H1 (cell line): ENCODE results near the gene KIR2DL3. TPM values are rescaled to one million over a fixed set of nuclear protein-coding genes. Genes with fewer than 3 reads are reported as not detected.
"Not testable (repeated sequence)": the region's sequence is repeated elsewhere in the genome, so short reads cannot be mapped to it uniquely, and the experiment has no call there.

Experiments used
- CTCF ChIA-PET: fragments of 300-600 bp; sonication (Branson Sonifier 250); formaldehyde crosslinking; loops from one replicate; lab custom pipeline; 2021; ENCODE audit not compliant: partially characterized antibody; lab: Charles Lee
- POLR2A ChIA-PET: fragments of 300-600 bp; sonication (Branson Sonifier 250); formaldehyde crosslinking; loops from one replicate; lab custom pipeline; 2021; ENCODE audit warnings: inconsistent platforms; ENCODE audit not compliant: partially characterized antibody; lab: Charles Lee
- DNase-seq, 2 experiments: peaks; one replicate each; pipeline versions ENCODE4 v3.0.0 to v3.0.0-alpha.2; 2010 to 2022; ENCODE audit warnings: low spot score in 2 of 2, low read depth in 1 of 2, mixed read lengths in 1 of 2
- FAIRE-seq: peaks from 2 replicates; lab custom pipeline; 2011; peaks lifted over from hg19 to GRCh38; lab: Jason Lieb, UNC
- H2AFZ ChIP-seq: 2 replicates; pipeline ENCODE4 v1.8.1; 2012; ENCODE audit warnings: low read length, inconsistent platforms
- H2AK5ac ChIP-seq: 2 replicates; pipeline ENCODE4 v1.6.1; 2013; ENCODE audit warnings: low read depth, low read length
- H2BK120ac ChIP-seq: replicated peaks from 2 replicates; pipeline ENCODE3; 2013; ENCODE audit warnings: low read depth, low read length, inconsistent platforms
- H2BK12ac ChIP-seq: 2 replicates; pipeline ENCODE4 v1.6.1; 2013; ENCODE audit warnings: low read depth, low read length
- H2BK15ac ChIP-seq: 2 replicates; pipeline ENCODE4 v1.6.1; 2013; ENCODE audit warnings: low read length
- H2BK20ac ChIP-seq: 2 replicates; pipeline ENCODE4 v1.6.1; 2013; ENCODE audit warnings: low read length
- H2BK5ac ChIP-seq: 2 replicates; pipeline ENCODE4 v1.6.1; 2013; ENCODE audit warnings: low read depth, low read length
- H3K14ac ChIP-seq: 2 replicates; pipeline ENCODE4 v1.6.1; 2013; ENCODE audit warnings: inconsistent platforms; ENCODE audit not compliant: insufficient read length
- H3K18ac ChIP-seq: 2 replicates; pipeline ENCODE4 v1.6.1; 2013; ENCODE audit warnings: low read length; ENCODE audit errors: extremely low read depth
- H3K23ac ChIP-seq: 2 replicates; pipeline ENCODE4 v1.6.1; 2013; ENCODE audit warnings: inconsistent platforms; ENCODE audit not compliant: insufficient read length
- H3K23me2 ChIP-seq: 2 replicates; pipeline ENCODE4 v1.6.1; 2013; ENCODE audit warnings: low read depth, low read length
- H3K27ac ChIP-seq: 2 replicates; pipeline ENCODE4 v1.6.1; 2011; ENCODE audit warnings: low read depth, low read length, inconsistent platforms
- H3K27me3 ChIP-seq, 4 experiments: replicated peaks in 1 of 4; 1 replicate in 1 of 4; 2 replicates in 3 of 4; pipeline versions ENCODE4 v1.6.1 to v1.8.1; 2011 to 2013; ENCODE audit warnings: low read length in 3 of 4, mild to moderate bottlenecking in 3 of 4, inconsistent platforms in 2 of 4, mixed read lengths in 2 of 4, moderate library complexity in 1 of 4; ENCODE audit not compliant: control insufficient read depth in 3 of 4, insufficient read depth in 3 of 4; ENCODE audit errors: extremely low read depth in 1 of 4
- H3K36me3 ChIP-seq, 4 experiments: 2 replicates each; pipeline versions ENCODE4 v1.6.1 to v1.8.1; 2011 to 2013; ENCODE audit warnings: mild to moderate bottlenecking in 4 of 4, low read length in 3 of 4, moderate library complexity in 2 of 4, control low read depth in 1 of 4, inconsistent platforms in 1 of 4; ENCODE audit not compliant: insufficient read depth in 4 of 4, control insufficient read depth in 2 of 4
- H3K4ac ChIP-seq: replicated peaks from 2 replicates; pipeline ENCODE3; 2013; ENCODE audit warnings: low read length, low read depth, mixed read lengths, inconsistent platforms; ENCODE audit not compliant: insufficient read length
- H3K4me1 ChIP-seq, 4 experiments: replicated peaks in 1 of 4; 1 replicate in 1 of 4; 2 replicates in 3 of 4; pipeline versions ENCODE4 v1.6.1 to v1.8.1; 2011 to 2013; ENCODE audit warnings: low read length in 3 of 4, inconsistent platforms in 2 of 4, mixed read lengths in 1 of 4; ENCODE audit not compliant: insufficient read depth in 4 of 4, control insufficient read depth in 3 of 4
- H3K4me2 ChIP-seq, 2 experiments: 2 replicates each; pipeline versions ENCODE4 v1.6.1 to v1.8.1; 2011 to 2013; ENCODE audit warnings: low read depth in 2 of 2, low read length in 2 of 2, control low read depth in 1 of 2, inconsistent platforms in 1 of 2, mild to moderate bottlenecking in 1 of 2; ENCODE audit not compliant: insufficient read depth in 1 of 2
- H3K4me3 ChIP-seq, 4 experiments: fragments of 200-600, 300-600 bp in 1 of 4; sonication (generic), shearing (Covaris generic), sonication (Bioruptor Twin) in 1 of 4; 2 replicates each; pipeline versions ENCODE4 v1.5.1 to v1.8.1; 2011 to 2016; ENCODE audit warnings: low read length in 4 of 4, low read depth in 3 of 4, control low read depth in 2 of 4, inconsistent platforms in 2 of 4, mild to moderate bottlenecking in 2 of 4, mixed read lengths in 1 of 4, moderate library complexity in 1 of 4; ENCODE audit not compliant: insufficient read depth in 2 of 4; ENCODE audit errors: extremely low read depth in 1 of 4
- H3K56ac ChIP-seq: replicated peaks from 2 replicates; pipeline ENCODE3; 2013; ENCODE audit warnings: low read depth, mild to moderate bottlenecking, mixed read lengths, low read length, inconsistent platforms; ENCODE audit not compliant: insufficient read length
- H3K79me1 ChIP-seq: 2 replicates; pipeline ENCODE4 v1.6.1; 2013; ENCODE audit warnings: low read depth, low read length, control low read depth
- H3K79me2 ChIP-seq, 2 experiments: 2 replicates each; pipeline versions ENCODE4 v1.6.1 to v1.8.1; 2012 to 2013; ENCODE audit warnings: low read length in 2 of 2, mild to moderate bottlenecking in 2 of 2, inconsistent platforms in 1 of 2; ENCODE audit not compliant: insufficient read depth in 2 of 2, control insufficient read depth in 1 of 2
- H3K9ac ChIP-seq, 4 experiments: replicated peaks in 1 of 4; 1 replicate in 1 of 4; 2 replicates in 3 of 4; pipeline versions ENCODE4 v1.6.1 to v1.8.1; 2011 to 2013; ENCODE audit warnings: low read depth in 3 of 4, low read length in 3 of 4, control low read depth in 2 of 4, mild to moderate bottlenecking in 2 of 4, moderate library complexity in 2 of 4, inconsistent platforms in 1 of 4; ENCODE audit errors: extremely low read depth in 1 of 4
- H3K9me3 ChIP-seq, 2 experiments: 2 replicates each; pipeline versions ENCODE4 v1.6.1 to v1.8.1; 2012 to 2013; ENCODE audit warnings: mild to moderate bottlenecking in 2 of 2, moderate library complexity in 2 of 2, control low read depth in 1 of 2, inconsistent platforms in 1 of 2, low read depth in 1 of 2, low read length in 1 of 2, mixed read lengths in 1 of 2; ENCODE audit not compliant: insufficient read depth in 2 of 2
- H4K20me1 ChIP-seq, 2 experiments: replicated peaks in 1 of 2; 2 replicates each; pipeline versions ENCODE3 to v1.8.1; 2011 to 2013; ENCODE audit warnings: inconsistent platforms in 2 of 2, low read length in 2 of 2, mild to moderate bottlenecking in 1 of 2; ENCODE audit not compliant: insufficient read depth in 2 of 2, control insufficient read depth in 1 of 2
- H4K5ac ChIP-seq: 2 replicates; pipeline ENCODE4 v1.6.1; 2013; ENCODE audit warnings: low read length, low read depth, mixed read lengths, inconsistent platforms; ENCODE audit not compliant: insufficient read length
- H4K8ac ChIP-seq: 2 replicates; pipeline ENCODE4 v1.8.0; 2013; ENCODE audit warnings: mild to moderate bottlenecking, moderate library complexity, low read length, inconsistent platforms; ENCODE audit not compliant: insufficient read depth; ENCODE audit errors: extremely low read depth
- H4K91ac ChIP-seq: replicated peaks from 2 replicates; pipeline ENCODE3; 2013; ENCODE audit warnings: low read length, mixed read lengths, inconsistent platforms; ENCODE audit not compliant: insufficient read length
- WGBS, 2 experiments: shearing (Covaris generic) in 1 of 2; methylation state at CpG; one replicate each; pipeline versions ENCODE4 v1.1.6 to v1.1.7; 2013 to 2015; ENCODE audit warnings: low lambda C conversion rate in 2 of 2, mixed read lengths in 2 of 2, inconsistent platforms in 1 of 2, low coverage in 1 of 2, missing lambda C conversion rate in 1 of 2; ENCODE audit not compliant: insufficient replicate concordance in 2 of 2, insufficient coverage in 1 of 2, insufficient read length in 1 of 2; ENCODE audit errors: extremely low coverage in 1 of 2, missing lambda C conversion rate in 1 of 2; 5-methylcytosine and 5-hydroxymethylcytosine counted together
- long read RNA-seq, 2 experiments: library from RNA in 1 of 2; library from capped mRNA in 1 of 2; stranded (forward); transcript quantifications; one replicate each; pipeline ENCODE4 v2.0.0, GENCODE V29; 2021; ENCODE audit warnings: inconsistent platforms in 1 of 2
- polyA minus RNA-seq, 3 experiments: library from RNA; depleted of rRNA, polyadenylated mRNA; stranded (reverse); fragments of >200 nt; gene quantifications; 1 replicate in 2 of 3; 2 replicates in 1 of 3; pipeline ENCODE4 v1.2.3, GENCODE V29; 2011
- polyA plus RNA-seq, 7 experiments: library from polyadenylated mRNA; depleted of rRNA in 3 of 7; stranded (reverse) in 5 of 7; unstranded in 2 of 7; fragments of >200 nt in 5 of 7; fragments of 200-250 nt in 2 of 7; gene quantifications; 1 replicate in 5 of 7; 2 replicates in 1 of 7; 4 replicates in 1 of 7; pipeline versions ENCODE4 v1.2.1 to v1.2.3, GENCODE V29; 2011 to 2013; ENCODE audit warnings: missing spikeins in 2 of 7, mixed read lengths in 2 of 7
- total RNA-seq: library from RNA; stranded (reverse); fragmentation: NEBNext Ultra II Directional; extraction: Animal tissue kit (Norgen Biotek cat#: 25700); gene quantifications from 2 replicates; pipeline ENCODE4 v1.2.1, GENCODE V29; 2021

Gene KIR2DL3
- total RNA-seq: not detected in 2 replicates
- polyA plus RNA-seq (2011; rRNA removed): not detected in 2 replicates
- not detected for polyA plus RNA-seq (2011; cell fraction: cytosol; rRNA removed)
- polyA plus RNA-seq (2011; cell fraction: nucleus; rRNA removed): not detected
- polyA plus RNA-seq (2012, experiment 1 of 2): not detected in 4 replicates
- not detected for polyA plus RNA-seq (2012, experiment 2 of 2)
- not detected for polyA plus RNA-seq (2013, experiment 1 of 2)
- polyA plus RNA-seq (2013, experiment 2 of 2): not detected
- not detected in 2 replicates for polyA minus RNA-seq (2011; rRNA and poly(A)+ RNA removed)
- not detected for polyA minus RNA-seq (2011; cell fraction: cytosol; rRNA and poly(A)+ RNA removed)
- polyA minus RNA-seq (2011; cell fraction: nucleus; rRNA and poly(A)+ RNA removed): not detected
- long read RNA-seq, experiment 1: 0 reads
- long read RNA-seq, experiment 2: 0 reads

DNA sequence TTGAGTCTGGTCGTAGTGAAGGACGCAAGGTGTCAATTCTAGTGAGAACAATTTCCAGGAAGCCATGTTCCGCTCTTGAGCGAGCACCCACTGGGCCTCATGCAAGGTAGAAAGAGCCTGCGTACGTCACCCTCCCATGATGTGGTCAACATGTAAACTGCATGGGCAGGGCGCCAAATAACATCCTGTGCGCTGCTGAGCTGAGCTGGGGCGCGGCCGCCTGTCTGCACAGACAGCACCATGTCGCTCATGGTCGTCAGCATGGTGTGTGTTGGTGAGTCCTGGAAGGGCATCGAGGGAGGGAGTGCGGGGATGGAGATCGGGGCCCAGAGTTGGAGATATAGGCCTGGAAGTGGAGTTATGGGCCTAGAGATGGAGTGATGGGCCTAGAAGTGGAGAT is at the start of gene KIR2DL3:
TSS of gene KIR2DL3 (plus strand) at position 208 of the 400 bp plus-strand sequence. CDS start at position 241, 33 bp downstream.
- FAIRE-seq, H2BK5ac ChIP-seq, H3K4me3 ChIP-seq, H3K9ac ChIP-seq, H2AFZ ChIP-seq, H2BK12ac ChIP-seq, H3K27ac ChIP-seq, H3K27me3 ChIP-seq, H4K5ac ChIP-seq, H3K23me2 ChIP-seq, H3K18ac ChIP-seq, H2BK20ac ChIP-seq, DNase-seq, H2BK15ac ChIP-seq, H2BK120ac ChIP-seq, H3K4ac ChIP-seq, H3K79me2 ChIP-seq, H2AK5ac ChIP-seq, H3K23ac ChIP-seq, POLR2A ChIA-PET, H3K14ac ChIP-seq, H3K79me1 ChIP-seq, H3K36me3 ChIP-seq, H4K20me1 ChIP-seq, H3K4me2 ChIP-seq, H4K8ac ChIP-seq, H4K91ac ChIP-seq, H3K4me1 ChIP-seq, H3K56ac ChIP-seq, CTCF ChIA-PET: not testable (repeated sequence)
- WGBS, 2 experiments: 92% methylated on average over 14 of the region's 16 CpGs; no CpG with 5 or more reads in 1 of the 2 experiments
- H3K9me3 ChIP-seq: peaks cover 37 to 85% of the 10 kb centered on the region in 2 experiments; a peak in 3 of 4 replicates
